ENCODE results near the gene INSRR.

The INSRR gene

DNA sequence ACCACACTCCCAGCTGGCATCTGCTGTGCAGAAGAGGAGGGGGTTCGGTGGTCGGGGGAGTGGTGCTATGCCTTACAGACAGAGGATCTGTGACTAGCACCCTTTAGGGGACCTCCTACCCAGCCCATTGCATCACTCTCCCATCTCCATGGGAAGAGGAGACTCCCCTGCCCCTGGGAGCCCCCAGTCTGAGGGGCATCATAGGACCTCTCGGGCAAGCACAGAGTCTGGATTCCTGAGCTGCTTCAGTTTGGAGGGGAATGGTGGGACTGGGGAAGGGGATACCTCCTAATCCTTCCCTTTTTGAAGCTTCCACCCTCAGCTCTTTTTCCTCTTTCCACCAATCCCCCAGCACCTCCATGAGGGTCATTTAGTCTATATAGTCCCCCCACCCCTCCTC lies 1.4 kb downstream of the INSRR start:
- TF ChIP-seq GATA2 (IDR thresholded peaks at IDR 0.05; ENCODE audit: low read depth, low read length) (no peak), GATA3 (IDR thresholded peaks at IDR 0.05; ENCODE audit: low read depth, low read length) (no peak)

DNA sequence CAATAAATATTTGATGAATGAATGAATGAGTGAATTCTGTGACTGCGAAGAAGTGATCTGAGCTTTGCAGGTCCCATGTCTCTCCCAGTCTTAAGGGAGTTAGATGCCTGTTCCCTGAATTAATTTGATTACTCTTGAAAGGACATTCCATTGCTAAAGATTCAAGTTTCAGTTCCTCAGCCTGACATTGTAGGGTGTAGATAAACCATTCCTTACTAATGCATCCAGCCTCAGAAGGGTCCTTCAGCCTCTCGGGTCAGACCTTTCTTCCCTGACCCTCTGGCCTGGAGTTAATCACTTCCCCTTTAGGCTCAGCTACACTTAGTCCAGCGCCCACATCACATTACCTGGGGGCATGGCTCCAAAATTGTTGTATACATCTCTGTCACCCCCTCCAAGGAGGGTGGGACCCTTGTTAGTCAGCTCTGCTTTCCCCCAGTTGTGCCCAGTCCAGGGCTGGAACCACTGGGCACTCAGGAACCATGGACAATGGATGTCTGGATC lies 2.6 kb downstream of the INSRR start:
- TF ChIP-seq GATA2 (IDR thresholded peaks at IDR 0.05; ENCODE audit: low read depth, low read length), result no peak
- no peak for TF ChIP-seq GATA3 (IDR thresholded peaks at IDR 0.05; ENCODE audit: low read depth, low read length)

DNA sequence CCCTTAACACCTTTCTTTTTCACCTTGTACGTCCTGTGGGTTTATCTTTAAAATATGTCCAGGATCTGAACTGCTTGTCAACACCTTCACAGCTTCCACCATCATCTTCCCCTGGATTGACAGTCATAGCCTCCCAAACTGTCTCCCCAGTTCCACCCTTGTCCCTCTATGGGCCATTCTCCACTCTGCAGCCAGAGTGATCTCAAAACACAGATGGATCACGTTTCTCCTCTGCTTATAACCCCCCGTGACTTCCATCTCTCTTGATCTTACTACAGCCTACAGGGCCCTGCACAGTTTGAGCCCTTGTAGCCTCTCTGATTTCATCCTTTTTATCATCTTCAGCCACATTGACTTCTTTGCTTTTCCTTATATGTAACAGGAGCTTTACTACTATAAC lies 4.3 kb downstream of the INSRR start:
- no peak for TF ChIP-seq GATA2 (IDR thresholded peaks at IDR 0.05; ENCODE audit: low read depth, low read length)
- TF ChIP-seq GATA3 (IDR thresholded peaks at IDR 0.05; ENCODE audit: low read depth, low read length), result no peak

DNA sequence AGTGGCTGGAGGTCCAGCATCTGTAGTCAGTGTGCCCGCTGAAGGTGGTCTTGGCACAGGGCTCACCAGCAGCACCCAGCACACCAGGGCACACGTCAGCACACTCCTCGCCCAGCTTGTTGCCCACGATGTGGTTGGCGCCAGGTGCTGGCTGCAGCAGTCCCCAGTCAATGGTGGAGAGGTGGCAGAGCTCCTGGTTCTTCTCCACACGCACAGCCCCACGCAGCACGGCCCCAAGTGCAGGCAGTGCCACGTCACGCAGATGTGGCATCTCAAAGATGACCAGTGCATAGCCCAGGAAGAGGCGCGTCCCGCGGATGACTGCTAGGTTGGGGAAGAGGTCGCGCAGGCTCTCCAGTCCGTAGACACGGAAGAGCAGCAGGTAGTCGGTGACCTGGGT lies 5.2 kb downstream of the INSRR start:
- no peak for TF ChIP-seq GATA3 (IDR thresholded peaks at IDR 0.05; ENCODE audit: low read depth, low read length)
- TF ChIP-seq GATA2 (IDR thresholded peaks at IDR 0.05; ENCODE audit: low read depth, low read length), result no peak

DNA sequence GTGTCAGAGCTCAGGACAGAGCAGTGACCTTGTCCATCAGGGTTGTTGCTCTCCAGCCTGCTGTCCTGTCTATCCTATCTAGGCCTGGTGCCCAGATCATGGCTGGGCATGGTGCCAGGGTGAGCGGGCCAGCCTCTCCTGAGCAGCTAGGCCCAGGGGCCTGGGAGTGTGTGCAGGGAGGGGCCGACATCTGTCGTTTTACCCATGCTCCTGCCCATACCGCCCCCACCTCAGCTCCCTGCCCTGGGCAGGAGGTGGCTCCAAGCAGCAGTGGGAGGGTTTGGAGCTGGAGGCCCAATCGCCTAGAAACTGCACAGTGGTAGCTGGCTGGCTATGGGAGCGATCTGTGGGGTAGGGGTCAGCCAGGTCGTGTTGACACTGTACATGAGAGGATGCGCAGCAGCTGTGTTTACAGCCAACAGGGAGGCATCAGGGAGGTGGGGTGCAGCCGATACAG lies 6.5 kb downstream of the INSRR start:
- TF ChIP-seq GATA3 (IDR thresholded peaks at IDR 0.05; ENCODE audit: low read depth, low read length) (no peak), GATA2 (IDR thresholded peaks at IDR 0.05; ENCODE audit: low read depth, low read length) (peak; percentile 69)

DNA sequence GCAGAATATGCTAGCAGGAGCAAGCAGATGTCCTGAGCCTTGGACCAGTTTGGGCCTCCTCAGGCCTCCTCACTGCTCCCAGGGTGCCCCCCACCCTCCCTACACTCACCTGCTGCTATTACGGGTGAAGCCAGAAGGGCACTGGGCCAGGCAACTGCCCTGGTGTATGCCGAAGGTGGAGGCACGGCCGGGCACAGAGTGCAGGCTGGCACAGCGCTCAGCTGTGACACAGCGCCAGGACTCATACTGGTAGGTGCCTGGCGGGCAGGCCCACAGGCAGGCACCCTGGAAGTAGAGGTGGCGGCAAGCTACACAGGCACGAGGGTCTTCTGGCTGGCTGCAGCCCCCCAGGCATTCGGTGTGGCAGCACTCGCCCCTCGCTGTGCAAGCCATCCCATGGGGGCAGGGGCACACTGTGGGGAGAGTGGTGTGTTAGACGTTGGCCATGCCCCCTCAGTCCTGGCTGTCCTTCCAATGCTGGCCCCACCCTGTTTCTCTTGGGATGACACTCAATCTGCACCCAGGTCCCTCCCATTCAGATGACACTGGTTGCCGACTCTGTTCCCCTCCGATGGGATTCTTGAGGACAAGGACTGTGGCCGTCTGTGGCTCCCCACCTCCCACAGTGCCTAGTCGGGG lies 7.0 kb downstream of the INSRR start:
- no peak for TF ChIP-seq GATA3 (IDR thresholded peaks at IDR 0.05; ENCODE audit: low read depth, low read length)
- no peak for TF ChIP-seq GATA2 (IDR thresholded peaks at IDR 0.05; ENCODE audit: low read depth, low read length)

DNA sequence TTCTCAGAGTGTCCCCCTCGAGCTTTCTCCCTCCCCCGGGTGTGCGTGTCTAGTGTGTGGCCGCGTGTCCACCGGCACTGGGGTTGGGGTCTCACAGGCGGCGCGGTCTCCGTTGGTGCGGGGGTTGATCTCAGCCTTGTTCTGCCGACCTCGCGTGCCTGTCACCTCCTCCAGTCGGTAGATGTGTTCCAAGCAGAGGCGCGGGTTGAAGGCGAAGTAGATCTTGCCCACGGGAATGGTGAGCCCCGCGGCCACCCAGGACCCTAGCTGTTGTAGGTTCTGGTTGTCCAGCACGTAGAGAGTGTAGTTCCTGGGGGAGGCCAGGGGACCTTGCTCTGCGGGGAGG lies 9.8 kb downstream of the INSRR start:
- TF ChIP-seq GATA2 (IDR thresholded peaks at IDR 0.05; ENCODE audit: low read depth, low read length), result no peak

DNA sequence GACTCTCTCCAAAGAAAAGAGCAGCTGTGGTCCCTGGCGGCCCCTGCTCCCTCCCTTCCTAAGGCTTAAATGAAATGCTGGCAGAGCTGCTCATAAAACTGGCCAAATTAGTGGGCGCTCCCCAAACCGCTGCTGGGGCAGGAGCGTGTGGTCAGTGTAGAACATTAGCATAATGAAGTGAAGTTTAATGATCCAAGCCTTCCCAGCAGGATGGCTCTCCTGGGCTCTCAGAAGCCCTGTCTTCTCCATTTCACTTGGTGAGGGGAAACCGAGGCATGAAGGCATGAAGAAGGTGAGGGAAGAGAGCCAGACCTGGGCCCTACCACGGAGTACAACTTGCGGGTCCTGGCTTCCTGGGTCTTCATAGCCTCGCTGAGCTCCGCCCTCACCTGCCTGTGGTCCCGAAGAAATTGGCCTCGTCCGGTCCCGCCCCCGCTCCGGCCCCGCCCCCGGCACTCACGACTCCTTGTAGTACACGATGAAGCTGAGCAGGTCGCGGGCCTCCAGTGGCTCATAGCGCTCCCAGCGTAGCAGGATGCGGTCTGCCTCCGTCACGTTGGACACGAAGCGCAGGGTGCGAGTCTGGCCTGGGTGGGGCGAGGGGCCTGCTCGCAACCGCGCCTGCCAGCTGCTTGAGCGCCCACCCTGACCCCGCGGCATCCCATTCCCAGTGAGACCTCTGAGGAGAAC lies 10.3 kb downstream of the INSRR start:
- no peak for TF ChIP-seq GATA2 (IDR thresholded peaks at IDR 0.05; ENCODE audit: low read depth, low read length)
- no peak for TF ChIP-seq GATA3 (IDR thresholded peaks at IDR 0.05; ENCODE audit: low read depth, low read length)

DNA sequence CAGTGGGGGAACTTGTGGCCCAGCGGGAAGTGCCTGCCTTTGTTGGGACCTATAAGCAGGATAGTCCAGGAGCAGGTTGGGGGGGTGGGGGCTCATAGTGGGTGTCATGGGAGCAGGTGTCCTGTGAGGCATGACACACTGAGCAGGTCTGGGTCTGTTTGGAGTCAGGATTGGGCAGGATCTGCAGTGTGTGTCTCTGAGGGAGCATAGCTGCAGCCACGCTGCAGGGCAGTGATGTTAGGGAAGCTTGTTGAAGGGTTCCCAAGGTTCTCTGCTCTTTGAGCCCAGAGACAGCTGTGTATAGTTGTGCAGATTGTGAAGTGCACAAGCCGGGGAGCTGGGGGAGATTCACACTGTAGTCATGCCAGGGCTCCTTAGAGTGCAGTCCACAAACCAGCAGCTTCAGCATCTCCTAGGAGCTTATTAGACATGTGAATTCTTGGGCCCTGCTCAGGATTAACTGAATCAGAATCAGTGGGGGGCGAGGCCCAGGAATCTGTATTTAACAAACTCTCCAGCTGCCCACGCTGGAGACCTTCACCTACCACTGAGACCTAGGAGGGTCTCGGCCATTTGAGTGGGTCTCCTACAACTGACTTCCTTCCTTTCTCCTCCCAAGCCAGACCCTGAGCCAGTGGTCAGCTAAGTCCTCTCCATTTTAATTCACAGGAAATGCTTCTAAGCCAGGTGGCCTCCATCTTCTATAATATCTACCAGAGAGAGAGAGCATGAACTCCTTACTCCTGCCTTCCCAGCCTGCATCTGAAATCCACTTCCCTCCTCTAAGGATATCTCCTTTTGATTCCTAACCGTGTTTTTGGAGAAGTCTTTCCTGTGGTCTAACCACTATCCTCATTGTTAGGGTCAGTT lies 11.1 kb downstream of the INSRR start:
- TF ChIP-seq GATA3 (IDR thresholded peaks at IDR 0.05; ENCODE audit: low read depth, low read length) (no peak), GATA2 (IDR thresholded peaks at IDR 0.05; ENCODE audit: low read depth, low read length) (no peak)

DNA sequence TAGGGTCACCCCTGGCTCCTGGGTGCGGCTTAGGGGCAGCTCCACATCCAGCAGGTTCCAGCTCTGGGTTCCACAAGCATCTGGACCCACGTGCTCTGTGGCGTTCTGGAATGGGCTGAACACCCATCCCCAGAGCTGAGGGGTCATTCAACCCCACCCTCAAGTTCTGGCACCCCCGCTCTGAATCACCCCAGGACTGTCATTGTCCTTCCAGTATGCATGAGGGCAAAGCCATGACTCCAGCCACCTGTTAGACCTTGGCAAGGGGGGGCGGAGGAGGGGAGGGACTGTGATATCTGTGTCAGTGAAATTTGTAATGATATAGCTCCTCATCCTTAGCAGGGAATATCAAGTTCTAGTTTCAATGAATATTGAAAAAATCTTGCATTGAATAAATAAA lies 12.3 kb downstream of the INSRR start:
- TF ChIP-seq GATA3 (IDR thresholded peaks at IDR 0.05; ENCODE audit: low read depth, low read length) (no peak), GATA2 (IDR thresholded peaks at IDR 0.05; ENCODE audit: low read depth, low read length) (no peak)

DNA sequence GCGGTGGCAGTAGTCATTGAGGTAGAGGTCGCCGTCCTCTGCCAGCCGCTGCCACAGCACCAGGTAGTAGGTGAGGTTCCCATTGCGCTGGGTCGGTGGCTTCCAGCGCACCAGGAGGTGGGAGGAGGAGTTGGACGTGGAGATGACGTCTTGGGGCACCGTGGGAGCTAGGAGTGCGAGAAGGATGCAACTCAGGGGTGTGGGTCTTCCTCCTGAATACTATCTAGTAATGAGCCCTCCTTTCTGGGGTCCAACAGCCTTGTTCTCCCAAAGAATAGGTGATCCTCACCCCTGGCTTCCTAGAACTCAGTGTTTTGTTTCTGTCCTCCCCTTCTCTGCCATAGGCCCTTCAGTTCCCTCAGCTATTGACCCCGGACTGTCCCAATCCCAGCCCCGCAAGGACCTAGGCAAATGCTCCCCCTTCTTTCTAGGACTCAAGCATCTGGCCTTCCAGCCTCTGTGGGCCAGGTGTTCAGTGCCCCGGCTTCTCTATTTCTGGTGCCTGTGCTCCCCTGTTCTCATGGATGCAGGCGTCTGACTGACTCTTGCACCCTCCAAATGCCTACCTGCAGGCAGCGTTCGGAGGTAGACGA lies 12.9 kb downstream of the INSRR start:
- TF ChIP-seq GATA2 (IDR thresholded peaks at IDR 0.05; ENCODE audit: low read depth, low read length) (no peak), GATA3 (IDR thresholded peaks at IDR 0.05; ENCODE audit: low read depth, low read length) (no peak)

DNA sequence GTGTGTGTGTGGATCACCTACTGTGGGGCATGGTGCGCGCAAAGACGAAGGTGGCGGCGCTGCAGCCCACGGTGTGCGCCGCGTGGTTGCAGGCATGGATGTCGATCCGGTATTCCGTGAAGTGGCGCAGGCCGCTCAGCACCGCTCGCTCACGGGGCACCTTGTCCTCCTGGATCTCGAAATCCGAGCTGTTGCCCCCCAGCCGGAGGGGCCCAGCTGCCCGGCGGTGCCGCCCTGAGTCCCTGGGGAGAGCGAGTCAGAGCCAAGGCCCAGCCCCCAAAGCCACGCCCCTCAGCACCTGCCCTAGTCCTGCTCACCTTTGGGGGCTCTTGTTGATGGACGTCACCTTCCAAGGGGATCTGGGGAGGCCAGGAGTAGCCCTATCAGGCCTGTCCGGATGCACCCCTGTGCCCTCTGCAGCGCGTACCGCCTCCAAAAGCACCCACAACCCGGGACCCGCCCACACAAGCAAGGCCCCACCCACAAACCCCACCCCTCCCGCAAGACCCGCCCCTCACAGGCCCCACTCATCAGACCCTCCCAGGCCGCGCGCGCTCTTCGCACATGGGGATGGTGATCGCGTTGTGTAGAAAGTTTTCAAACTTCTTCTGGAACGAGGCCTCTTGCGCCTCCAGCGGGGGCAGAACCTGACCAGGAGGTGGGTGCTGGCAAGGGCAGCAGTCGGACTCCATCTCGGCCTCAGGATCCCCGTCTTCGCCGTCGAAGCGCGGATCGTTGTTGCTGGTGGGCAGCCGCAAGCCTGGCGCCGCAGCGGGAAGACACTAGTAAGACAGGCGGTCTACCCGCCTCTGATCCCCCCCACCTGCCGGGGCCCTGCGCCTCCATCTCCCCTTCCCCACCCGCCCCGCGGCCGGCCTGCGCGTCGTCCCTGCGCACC lies 13.6 kb downstream of the INSRR start:
- no peak for TF ChIP-seq GATA3 (IDR thresholded peaks at IDR 0.05; ENCODE audit: low read depth, low read length)
- no peak for TF ChIP-seq GATA2 (IDR thresholded peaks at IDR 0.05; ENCODE audit: low read depth, low read length)

DNA sequence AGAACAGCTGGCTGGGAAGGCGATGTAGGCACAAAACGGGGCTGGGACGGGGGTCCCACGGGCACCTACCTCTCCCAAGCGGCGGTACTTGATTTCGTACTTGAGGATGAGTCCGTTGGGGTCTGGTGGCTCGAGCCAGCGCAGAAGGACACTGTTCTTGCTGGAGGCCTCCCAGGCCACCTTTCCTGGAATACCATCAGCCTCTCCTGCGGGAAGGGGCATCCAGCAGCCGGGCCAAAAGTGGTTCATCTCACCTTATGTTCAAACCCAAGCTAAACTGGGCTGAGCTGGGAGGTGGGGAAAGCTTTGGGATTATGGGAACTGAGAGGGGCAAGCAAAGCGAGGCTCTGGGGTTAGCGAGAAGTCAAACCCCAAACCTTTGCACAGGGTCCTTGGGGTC lies 14.3 kb downstream of the INSRR start:
- TF ChIP-seq GATA2 (IDR thresholded peaks at IDR 0.05; ENCODE audit: low read depth, low read length), result no peak
- TF ChIP-seq GATA3 (IDR thresholded peaks at IDR 0.05; ENCODE audit: low read depth, low read length), result no peak

Data from SH-SY5Y (cell line).